Measurements from ENCODE around the gene HSBP1.

HSBP1 gene

GRCh38 chr16:83839561-83839960 lies 31.8 kb downstream of the HSBP1 start:
- no peak for DNase-seq (ENCODE audit: low read depth)

GRCh38 chr16:83840060-83840617 lies 32.4 kb downstream of the HSBP1 start:
- DNase-seq (ENCODE audit: low read depth): no peak

GRCh38 chr16:83842291-83842690 lies 34.5 kb downstream of the HSBP1 start:
- DNase-seq (ENCODE audit: low read depth): no peak

GRCh38 chr16:83842756-83843507 lies 35.2 kb downstream of the HSBP1 start:
- peak; percentile 12 for DNase-seq (ENCODE audit: low read depth)

GRCh38 chr16:83843657-83844056 lies 35.9 kb downstream of the HSBP1 start:
- no peak for DNase-seq (ENCODE audit: low read depth)

GRCh38 chr16:83845263-83845662 lies 37.5 kb downstream of the HSBP1 start:
- DNase-seq (ENCODE audit: low read depth): no peak

GRCh38 chr16:83847371-83848225 lies 39.8 kb downstream of the HSBP1 start:
- DNase-seq (ENCODE audit: low read depth): no peak

- no peak for DNase-seq (ENCODE audit: low read depth)
Measured at GRCh38 chr16:83849421-83849820, 41.6 kb downstream of the HSBP1 start.

GRCh38 chr16:83850947-83851346 lies 43.2 kb downstream of the HSBP1 start:
- no peak for DNase-seq (ENCODE audit: low read depth)

- DNase-seq (ENCODE audit: low read depth): no peak
Measured at GRCh38 chr16:83851473-83851872, 43.7 kb downstream of the HSBP1 start.

- DNase-seq (ENCODE audit: low read depth): no peak
Measured at GRCh38 chr16:83852774-83853173, 45.0 kb downstream of the HSBP1 start.

- no peak for DNase-seq (ENCODE audit: low read depth)
Measured at GRCh38 chr16:83853834-83854233, 46.1 kb downstream of the HSBP1 start.

- DNase-seq (ENCODE audit: low read depth): no peak
Measured at GRCh38 chr16:83854420-83854819, 46.6 kb downstream of the HSBP1 start.

GRCh38 chr16:83856792-83857191 lies 49.0 kb downstream of the HSBP1 start:
- DNase-seq (ENCODE audit: low read depth): no peak

- no peak for DNase-seq (ENCODE audit: low read depth)
Measured at GRCh38 chr16:83859265-83859664, 51.5 kb downstream of the HSBP1 start.

- no peak for DNase-seq (ENCODE audit: low read depth)
Measured at GRCh38 chr16:83862661-83863060, 54.9 kb downstream of the HSBP1 start.

- no peak for DNase-seq (ENCODE audit: low read depth)
Measured at GRCh38 chr16:83863682-83864081, 55.9 kb downstream of the HSBP1 start.

All from amniotic epithelial cell (primary cell).